Calu3 (cell line): ENCODE data around the gene MTMR1. TPM values are rescaled to one million over a fixed set of nuclear protein-coding genes. Genes with fewer than 3 reads are reported as not detected.
A peak's percentile ranks its signal among the peaks of the same experiment; 100 is the strongest.

Experiments used
- BruUV-seq: library from RNA; stranded (reverse); fragments of 400-500 nt; replicated peaks from 2 replicates; lab custom pipeline; 2021; lab: Mats Ljungman, UMichigan
- CTCF ChIA-PET: fragments of 300-600 bp; sonication (Branson Sonifier 250); formaldehyde crosslinking; loops from one replicate; lab custom pipeline; 2022; ENCODE audit warnings: antibody characterized with exemption; lab: Charles Lee
- DNase-seq: peaks from one replicate; pipeline ENCODE4 v3.0.0; 2022
- H3K27ac Mint-ChIP-seq: one replicate; pipeline ENCODE4 v1.8.0; 2022; ENCODE audit warnings: mixed read lengths; ENCODE audit not compliant: unreplicated experiment
- H3K27me3 Mint-ChIP-seq: one replicate; pipeline ENCODE4 v1.8.0; 2022; ENCODE audit warnings: mixed read lengths; ENCODE audit not compliant: unreplicated experiment
- H3K36me3 Mint-ChIP-seq: one replicate; pipeline ENCODE4 v1.8.0; 2022; ENCODE audit warnings: mild to moderate bottlenecking, moderate library complexity, mixed read lengths; ENCODE audit not compliant: insufficient read depth, unreplicated experiment
- H3K4me1 Mint-ChIP-seq: one replicate; pipeline ENCODE4 v1.8.0; 2022; ENCODE audit warnings: mild to moderate bottlenecking, low read depth, mixed read lengths; ENCODE audit not compliant: unreplicated experiment
- H3K4me3 Mint-ChIP-seq: one replicate; pipeline ENCODE4 v1.8.0; 2022; ENCODE audit warnings: mild to moderate bottlenecking, low read depth, moderate library complexity, mixed read lengths; ENCODE audit not compliant: unreplicated experiment
- H3K9me3 Mint-ChIP-seq: one replicate; pipeline ENCODE4 v1.8.0; 2022; ENCODE audit warnings: low read depth, mixed read lengths; ENCODE audit not compliant: unreplicated experiment
- CTCF ChIP-seq: fragments of 200-600 bp; IDR thresholded peaks from one replicate; pipeline ENCODE4 v1.8.0; 2022; ENCODE audit warnings: antibody characterized with exemption; ENCODE audit not compliant: unreplicated experiment
- intact Hi-C: fragments of 100-400 bp; cut with micrococcal nuclease; formaldehyde crosslinking; loops from one replicate; pipeline ENCODE4 v1.10.0; 2022; ENCODE audit not compliant: unreplicated experiment
- total RNA-seq: library from RNA; stranded (reverse); gene quantifications from 2 replicates; pipeline ENCODE4 v1.2.3, GENCODE V29; 2022

Gene MTMR1
- total RNA-seq, 1 experiment from 2014 or later, result 49.1 TPM

DNA sequence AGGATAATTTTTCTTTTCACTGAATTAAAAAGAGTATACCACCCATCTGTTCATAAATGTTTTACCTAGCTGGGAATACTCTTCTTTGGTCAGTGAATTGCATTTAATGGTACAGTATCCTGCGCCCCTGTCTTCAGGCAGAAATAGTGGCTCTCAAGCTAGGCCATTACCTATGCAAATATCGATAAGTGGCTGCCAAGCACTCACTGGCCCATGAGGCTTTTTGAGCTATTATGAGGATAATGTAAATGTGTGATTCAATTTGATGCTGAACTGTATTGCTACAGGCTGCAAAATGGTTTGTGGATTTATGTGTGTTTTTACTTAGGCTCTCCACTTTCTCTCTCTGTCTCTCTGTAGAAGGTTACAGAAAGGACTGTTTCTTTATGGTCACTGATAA is 30.1 kb upstream of the MTMR1 start:
- Mint-ChIP-seq H3K27ac (no peak overlapping the region), H3K9me3 (no peaks in the 10 kb centered on the region), H3K27me3 (no peaks in the 10 kb centered on the region), H3K4me3 (no peak overlapping the region), H3K4me1 (no peaks in the 10 kb centered on the region), H3K36me3 (no peaks in the 10 kb centered on the region)
- TF ChIP-seq CTCF, result no peak
- intact Hi-C loops, result no loop called here
- no peak for DNase-seq
- no TSS peak for BruUV-seq
- CTCF ChIA-PET, result no interaction called here

DNA sequence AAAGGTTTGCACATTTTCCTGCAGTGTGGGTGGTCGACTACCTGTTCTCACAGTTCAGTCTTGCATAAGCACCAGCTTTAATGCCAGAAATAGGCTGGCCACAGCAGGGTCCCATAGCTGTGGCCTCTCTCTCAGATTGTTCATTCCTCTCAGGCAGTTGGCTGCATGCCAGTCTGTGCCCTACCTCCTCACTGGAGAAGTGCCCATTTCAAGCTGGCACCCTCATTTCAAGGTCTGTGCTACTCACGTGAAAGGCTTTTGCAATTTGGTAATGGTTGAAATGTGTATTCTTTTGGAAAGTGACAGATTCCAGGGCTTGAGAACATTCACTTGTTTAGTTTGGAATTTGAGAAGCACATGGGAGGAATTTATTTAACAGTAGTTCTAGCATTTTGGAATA is 28.9 kb upstream of the MTMR1 start:
- intact Hi-C loops, result no loop called here
- Mint-ChIP-seq H3K4me1 (no peaks in the 10 kb centered on the region), H3K4me3 (no peak overlapping the region), H3K27me3 (no peaks in the 10 kb centered on the region), H3K9me3 (no peaks in the 10 kb centered on the region), H3K36me3 (no peaks in the 10 kb centered on the region), H3K27ac (no peak overlapping the region)
- CTCF ChIA-PET, result no interaction called here
- BruUV-seq, result no TSS peak
- no peak for TF ChIP-seq CTCF
- DNase-seq, result peak; percentile 24

DNA sequence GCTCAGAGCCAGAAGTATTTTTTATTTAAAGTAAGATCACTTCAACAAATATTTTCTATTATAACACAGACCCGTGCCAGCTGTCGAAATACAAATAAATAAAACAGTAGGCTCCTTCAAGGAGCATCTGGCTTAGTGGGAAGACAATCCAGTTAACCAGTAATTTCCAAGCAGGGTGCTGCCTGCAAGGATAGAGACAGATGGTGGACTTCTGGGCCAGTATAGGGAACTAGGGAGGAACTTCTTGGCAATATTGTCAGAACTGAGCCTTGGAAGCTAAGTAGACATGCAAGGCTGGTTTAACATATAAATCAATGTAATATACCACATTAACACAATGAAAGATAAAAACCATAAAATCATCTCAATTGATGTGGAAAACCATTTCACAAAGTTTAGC is 17.0 kb upstream of the MTMR1 start:
- CTCF ChIA-PET, result no interaction called here
- H3K27ac Mint-ChIP-seq, result no peak overlapping the region
- H3K27me3 Mint-ChIP-seq, result no peaks in the 10 kb centered on the region
- no peak for TF ChIP-seq CTCF
- H3K9me3 Mint-ChIP-seq, result peaks cover 2% of the 10 kb centered on the region
- H3K36me3 Mint-ChIP-seq, result no peaks in the 10 kb centered on the region
- H3K4me1 Mint-ChIP-seq, result no peaks in the 10 kb centered on the region
- no peak overlapping the region for H3K4me3 Mint-ChIP-seq
- no peak for DNase-seq
- intact Hi-C loops, result no loop called here
- no TSS peak for BruUV-seq

DNA sequence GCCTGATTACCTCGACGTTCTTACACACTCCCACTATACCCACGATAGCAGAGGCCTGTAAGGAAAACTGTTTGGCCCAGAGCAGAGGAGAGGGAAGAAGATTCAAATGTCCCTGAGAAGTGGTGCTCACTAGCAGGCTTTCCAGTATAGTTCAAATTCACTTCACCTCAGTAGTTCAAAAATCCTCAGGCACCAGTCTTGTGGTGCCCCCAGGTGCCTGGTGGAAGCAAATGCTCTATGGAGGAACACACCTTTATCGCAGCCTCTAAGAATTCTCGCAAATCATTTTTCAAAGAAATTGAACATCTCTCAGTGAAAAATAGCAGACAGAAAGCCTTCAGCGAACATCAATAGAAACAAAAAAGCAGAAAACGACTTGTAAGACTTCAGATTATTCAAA is 12.2 kb upstream of the MTMR1 start:
- no TSS peak for BruUV-seq
- Mint-ChIP-seq H3K36me3 (no peaks in the 10 kb centered on the region), H3K27me3 (no peaks in the 10 kb centered on the region), H3K4me1 (no peaks in the 10 kb centered on the region), H3K4me3 (no peak overlapping the region), H3K27ac (no peak overlapping the region), H3K9me3 (peaks cover 2% of the 10 kb centered on the region)
- peak; percentile 22 for TF ChIP-seq CTCF
- CTCF ChIA-PET, result no interaction called here
- intact Hi-C loops, result loop anchor here (5.0 to 10.0 kb wide), 2 partner anchors 316 to 719 kb away; partner anchors contain the start of gene MAMLD1
- DNase-seq, result peak; percentile 26
